ENCODE measurements around the gene DOK5.

GRCh38 chr20:54548849-54549248, 73.5 kb downstream of the DOK5 start:
- no peak for TF ChIP-seq POLR2AphosphoS5 (IDR thresholded peaks at IDR 0.05; ENCODE audit: low read length)
- TF ChIP-seq CHD2 (IDR thresholded peaks at IDR 0.05; ENCODE audit: borderline replicate concordance, low read depth, low read length), result no peak
- TF ChIP-seq CTCF (IDR thresholded peaks at IDR 0.05 in 2 of 3, conservative IDR thresholded peaks at IDR 0.05 in 1 of 3; ENCODE audit: control insufficient read depth in 2 of 3, extremely low read depth in 1 of 3, insufficient read depth in 1 of 3, low read depth in 3 of 3, low read length in 3 of 3), result no peak
